B cell (primary cell): Measurements from ENCODE around the gene XYLT1.
"Not testable (repeated sequence)": the region's sequence is repeated elsewhere in the genome, so short reads cannot be mapped to it uniquely, and the experiment has no call there.

Experiments used
- EZH2 ChIP-seq: IDR thresholded peaks from 2 replicates; pipeline ENCODE4 v1.6.1; 2012; ENCODE audit warnings: borderline replicate concordance, low read depth, mild to moderate bottlenecking, moderate library complexity, low read length; ENCODE audit not compliant: insufficient read depth, poor library complexity, severe bottlenecking
- TF ChIP-seq, protein P1 (sequence below): fragments of 200-600 bp; IDR thresholded peaks from one replicate; pipeline ENCODE4 v1.8.0; 2022; ENCODE audit warnings: antibody characterized with exemption, mild to moderate bottlenecking

DNA sequence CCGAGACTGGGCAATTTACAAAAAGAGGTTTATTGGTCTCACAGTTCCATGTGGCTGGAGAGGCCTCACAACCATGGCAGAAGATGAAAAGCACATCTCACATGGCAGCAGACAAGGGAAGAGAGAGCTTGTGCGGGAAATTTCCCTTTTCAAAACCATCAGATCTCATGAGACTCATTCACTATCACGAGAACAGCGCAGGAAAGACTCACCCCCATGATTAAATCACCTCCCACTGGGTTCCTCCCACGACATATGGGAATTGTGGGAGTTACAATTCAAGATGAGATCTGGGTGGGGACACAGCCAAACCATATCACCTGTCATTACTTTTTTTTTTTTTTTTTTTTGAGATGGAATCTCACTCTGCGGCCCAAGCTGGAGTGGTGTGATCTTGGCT lies 60.4 kb downstream of the XYLT1 start:
- TF ChIP-seq EZH2 = not testable (repeated sequence)
- TF ChIP-seq, protein P1, sequence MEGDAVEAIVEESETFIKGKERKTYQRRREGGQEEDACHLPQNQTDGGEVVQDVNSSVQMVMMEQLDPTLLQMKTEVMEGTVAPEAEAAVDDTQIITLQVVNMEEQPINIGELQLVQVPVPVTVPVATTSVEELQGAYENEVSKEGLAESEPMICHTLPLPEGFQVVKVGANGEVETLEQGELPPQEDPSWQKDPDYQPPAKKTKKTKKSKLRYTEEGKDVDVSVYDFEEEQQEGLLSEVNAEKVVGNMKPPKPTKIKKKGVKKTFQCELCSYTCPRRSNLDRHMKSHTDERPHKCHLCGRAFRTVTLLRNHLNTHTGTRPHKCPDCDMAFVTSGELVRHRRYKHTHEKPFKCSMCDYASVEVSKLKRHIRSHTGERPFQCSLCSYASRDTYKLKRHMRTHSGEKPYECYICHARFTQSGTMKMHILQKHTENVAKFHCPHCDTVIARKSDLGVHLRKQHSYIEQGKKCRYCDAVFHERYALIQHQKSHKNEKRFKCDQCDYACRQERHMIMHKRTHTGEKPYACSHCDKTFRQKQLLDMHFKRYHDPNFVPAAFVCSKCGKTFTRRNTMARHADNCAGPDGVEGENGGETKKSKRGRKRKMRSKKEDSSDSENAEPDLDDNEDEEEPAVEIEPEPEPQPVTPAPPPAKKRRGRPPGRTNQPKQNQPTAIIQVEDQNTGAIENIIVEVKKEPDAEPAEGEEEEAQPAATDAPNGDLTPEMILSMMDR = not testable (repeated sequence)
